GM10266 (cell line): ENCODE data around the gene SLC1A6.
"Not testable (repeated sequence)": the region's sequence is repeated elsewhere in the genome, so short reads cannot be mapped to it uniquely, and the experiment has no call there.

Experiments used
- DNase-seq: peaks from one replicate; pipeline ENCODE4 v3.0.0; 2012; ENCODE audit errors: extremely low spot score
- CTCF ChIP-seq: IDR thresholded peaks from 2 replicates; pipeline ENCODE4 v1.5.1; 2012; ENCODE audit warnings: mild to moderate bottlenecking, low read depth; ENCODE audit not compliant: control insufficient read depth, insufficient read depth; ENCODE audit errors: missing control alignments

Gene SLC1A6

GRCh38 chr19:14979476-14980255, at the start of gene SLC1A6:
Gene SLC1A6, minus strand, starts transcription at chr19:14979864. Its CDS starts 6,954 bp downstream, at chr19:14972910.
- no peak for TF ChIP-seq CTCF
- DNase-seq, result no peak

GRCh38 chr19:15028490-15028889, 48.8 kb upstream of the SLC1A6 start:
- DNase-seq, result no peak
- TF ChIP-seq CTCF, result no peak

GRCh38 chr19:15025217-15025616, 45.6 kb upstream of the SLC1A6 start:
- TF ChIP-seq CTCF, result peak; percentile 29
- DNase-seq, result no peak

GRCh38 chr19:15022752-15023151, 43.1 kb upstream of the SLC1A6 start:
- DNase-seq, result no peak
- TF ChIP-seq CTCF, result no peak

- no peak for TF ChIP-seq CTCF
- no peak for DNase-seq
Measured at GRCh38 chr19:15021286-15022007, 41.8 kb upstream of the SLC1A6 start.

- DNase-seq, result not testable (repeated sequence)
Measured at GRCh38 chr19:15018836-15019235, 39.2 kb upstream of the SLC1A6 start.

- TF ChIP-seq CTCF, result no peak
- DNase-seq, result no peak
Measured at GRCh38 chr19:15015946-15016542, 36.4 kb upstream of the SLC1A6 start.
